WI38 (cell line): ENCODE data around the gene ABR.

Source experiments
- H3K4me3 ChIP-seq: 2 replicates; pipeline ENCODE4 v1.5.1; 2011; ENCODE audit warnings: low read depth, mild to moderate bottlenecking, control low read depth, low read length
- TF ChIP-seq, protein P1 (sequence below): IDR thresholded peaks from 2 replicates; pipeline ENCODE4 v1.5.1; 2012; ENCODE audit warnings: low read depth, mild to moderate bottlenecking, control low read depth, low read length

Gene ABR

DNA sequence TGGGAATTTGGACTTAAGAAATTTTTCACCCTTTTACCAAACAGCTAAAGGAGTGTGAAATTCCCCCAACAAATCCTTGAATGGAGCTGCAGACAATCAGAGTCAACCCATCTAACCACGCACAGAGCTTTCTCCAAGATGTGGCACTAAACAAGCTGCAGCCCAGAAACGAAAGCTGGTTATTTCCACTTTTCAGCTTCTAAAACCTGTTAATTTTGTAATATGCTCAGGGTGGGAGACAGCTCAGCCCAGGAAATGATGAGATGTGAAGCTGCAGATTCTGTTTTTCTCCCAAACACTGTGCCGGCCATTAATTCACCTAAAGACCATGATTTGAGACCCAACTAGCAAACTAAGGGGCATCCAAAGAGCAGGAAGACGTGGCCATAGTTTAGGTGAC is 33.2 kb upstream of the ABR start:
- H3K4me3 ChIP-seq: no peak overlapping the region
- TF ChIP-seq, protein P1, sequence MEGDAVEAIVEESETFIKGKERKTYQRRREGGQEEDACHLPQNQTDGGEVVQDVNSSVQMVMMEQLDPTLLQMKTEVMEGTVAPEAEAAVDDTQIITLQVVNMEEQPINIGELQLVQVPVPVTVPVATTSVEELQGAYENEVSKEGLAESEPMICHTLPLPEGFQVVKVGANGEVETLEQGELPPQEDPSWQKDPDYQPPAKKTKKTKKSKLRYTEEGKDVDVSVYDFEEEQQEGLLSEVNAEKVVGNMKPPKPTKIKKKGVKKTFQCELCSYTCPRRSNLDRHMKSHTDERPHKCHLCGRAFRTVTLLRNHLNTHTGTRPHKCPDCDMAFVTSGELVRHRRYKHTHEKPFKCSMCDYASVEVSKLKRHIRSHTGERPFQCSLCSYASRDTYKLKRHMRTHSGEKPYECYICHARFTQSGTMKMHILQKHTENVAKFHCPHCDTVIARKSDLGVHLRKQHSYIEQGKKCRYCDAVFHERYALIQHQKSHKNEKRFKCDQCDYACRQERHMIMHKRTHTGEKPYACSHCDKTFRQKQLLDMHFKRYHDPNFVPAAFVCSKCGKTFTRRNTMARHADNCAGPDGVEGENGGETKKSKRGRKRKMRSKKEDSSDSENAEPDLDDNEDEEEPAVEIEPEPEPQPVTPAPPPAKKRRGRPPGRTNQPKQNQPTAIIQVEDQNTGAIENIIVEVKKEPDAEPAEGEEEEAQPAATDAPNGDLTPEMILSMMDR: no peak

DNA sequence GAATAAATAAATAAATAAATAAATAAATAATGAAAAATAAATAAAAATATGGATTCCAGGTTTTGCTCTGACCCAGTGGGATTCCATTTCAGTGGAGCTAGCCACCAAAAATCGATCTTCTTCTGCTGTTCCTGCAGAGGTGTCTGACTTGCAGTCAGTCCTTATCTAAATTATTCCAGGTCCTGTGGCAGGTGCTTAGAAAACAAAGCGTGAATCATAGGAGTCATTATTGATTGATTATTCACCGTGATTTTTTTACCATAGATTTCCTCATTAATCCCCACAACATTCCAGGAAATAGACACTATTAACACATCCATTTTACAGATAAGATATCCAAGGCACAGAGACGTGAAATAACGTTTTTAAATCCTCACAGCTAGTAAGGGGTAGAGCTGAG is 31.5 kb upstream of the ABR start:
- TF ChIP-seq, protein P1: no peak
- no peak overlapping the region for H3K4me3 ChIP-seq

DNA sequence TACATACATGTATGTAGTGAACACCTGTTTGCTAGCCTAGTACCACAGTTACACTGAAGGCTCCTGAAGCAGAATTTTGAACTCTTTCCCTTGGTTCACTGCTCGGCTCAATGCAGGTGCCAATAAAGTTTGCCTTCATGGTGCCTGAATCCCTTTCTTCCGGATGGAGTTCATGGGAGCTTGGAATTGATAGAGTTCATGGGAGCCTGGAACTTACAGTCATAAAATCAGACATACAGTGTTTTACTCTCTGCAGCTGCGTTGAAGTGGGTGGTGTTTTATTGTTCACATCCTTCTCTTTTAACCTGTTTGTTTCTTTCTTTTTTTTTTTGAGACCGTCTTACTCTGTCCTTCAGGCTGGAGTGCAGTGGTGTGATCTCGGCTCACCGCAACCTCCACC is 29.2 kb upstream of the ABR start:
- TF ChIP-seq, protein P1: no peak

DNA sequence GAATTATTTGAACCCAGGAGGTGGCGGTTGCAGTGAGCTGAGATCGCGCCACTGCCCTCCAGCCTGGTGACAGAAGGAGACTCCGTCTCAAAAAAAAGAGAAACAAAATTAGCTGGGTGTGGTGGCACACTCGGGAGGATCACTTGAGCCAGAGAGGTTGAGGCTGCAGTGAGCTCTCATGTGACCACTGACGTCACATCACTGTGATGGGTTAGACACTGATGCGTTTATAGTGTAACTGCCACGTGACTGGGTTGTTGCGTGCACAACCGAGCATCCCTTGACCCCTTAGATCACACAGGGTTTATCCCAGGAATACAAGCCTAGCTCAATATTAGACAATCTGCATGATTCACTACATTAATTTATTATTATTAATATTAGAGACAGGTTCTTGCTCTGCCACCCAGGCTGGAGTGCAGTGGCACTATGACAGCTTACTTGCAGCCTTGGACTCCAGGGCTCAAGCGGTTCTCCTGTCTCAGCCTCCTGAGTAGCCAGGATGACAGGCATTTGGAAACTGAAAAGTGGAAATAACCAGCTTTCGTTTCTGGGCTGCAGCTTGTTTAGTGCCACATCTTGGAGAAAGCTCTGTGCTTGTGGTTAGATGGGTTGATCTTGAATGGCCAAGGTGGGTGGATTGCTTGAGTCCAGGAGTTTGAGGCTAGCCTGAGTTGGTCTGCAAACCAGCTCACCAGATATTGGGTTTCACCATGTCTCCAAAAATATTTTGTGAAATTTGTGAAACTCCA is 26.4 kb upstream of the ABR start:
- H3K4me3 ChIP-seq: no peak overlapping the region
- TF ChIP-seq, protein P1: no peak

More for the DNA sequence above, 29.2 kb upstream of the ABR start:
- no peak overlapping the region for H3K4me3 ChIP-seq

DNA sequence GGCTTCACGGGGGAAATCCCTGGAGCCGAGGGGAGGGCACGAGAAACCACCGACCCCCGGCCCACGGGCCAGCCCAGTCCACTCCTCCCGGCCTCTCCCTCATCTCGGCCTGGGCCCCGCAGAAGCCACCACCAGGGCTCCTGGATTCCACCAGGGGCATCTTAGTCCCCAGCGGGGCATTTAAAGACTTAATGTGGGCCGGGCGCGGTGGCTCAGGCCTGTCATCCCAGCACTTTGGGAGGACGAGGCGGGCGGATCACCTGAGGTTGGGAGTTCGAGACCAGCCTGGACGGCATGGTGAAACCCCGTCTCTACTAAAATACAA is 24.1 kb upstream of the ABR start:
- TF ChIP-seq, protein P1: no peak
- H3K4me3 ChIP-seq: peak overlapping the region; percentile 56

DNA sequence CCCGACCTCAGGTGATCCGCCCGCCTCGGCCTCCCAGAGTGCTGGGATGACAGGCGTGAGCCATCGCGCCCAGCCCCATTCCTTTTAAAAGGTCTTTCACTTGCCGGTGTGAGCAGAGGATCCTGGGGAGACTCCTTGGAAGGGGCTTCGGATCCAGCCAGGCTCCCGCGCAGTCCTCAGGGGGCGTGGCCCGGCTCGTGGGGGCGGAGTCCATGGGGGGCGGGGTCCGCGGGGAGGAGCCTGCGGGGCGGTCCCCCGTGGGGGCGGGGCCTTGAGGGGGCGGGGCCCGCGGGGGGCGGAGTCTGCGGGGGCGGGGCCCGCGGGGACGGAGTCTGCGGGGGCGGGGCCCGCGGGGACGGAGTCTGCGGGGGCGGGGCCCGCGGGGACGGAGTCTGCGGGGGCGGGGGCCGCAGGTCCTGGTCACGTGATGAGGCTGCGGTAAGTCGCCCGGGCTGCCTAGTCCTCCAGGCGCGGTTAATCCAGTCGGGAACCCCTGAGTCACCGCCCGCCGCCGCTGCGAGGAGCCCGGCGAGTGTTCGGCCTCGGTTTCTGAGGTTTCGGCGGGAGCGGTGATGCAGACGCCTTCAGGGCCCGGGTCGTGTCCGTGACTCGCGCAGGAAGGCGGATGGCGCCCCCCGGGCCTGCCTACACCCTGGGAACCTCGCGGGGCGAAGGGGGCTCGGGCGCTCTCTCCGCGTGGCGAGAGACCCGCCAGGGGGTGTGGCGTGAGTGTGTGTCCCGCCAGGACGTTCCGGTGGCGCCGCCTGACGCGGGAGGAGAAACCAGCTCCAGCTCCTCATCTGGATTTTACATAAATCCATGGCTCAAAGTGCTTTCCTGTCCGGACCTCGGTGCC is 23.6 kb upstream of the ABR start:
- TF ChIP-seq, protein P1: no peak

DNA sequence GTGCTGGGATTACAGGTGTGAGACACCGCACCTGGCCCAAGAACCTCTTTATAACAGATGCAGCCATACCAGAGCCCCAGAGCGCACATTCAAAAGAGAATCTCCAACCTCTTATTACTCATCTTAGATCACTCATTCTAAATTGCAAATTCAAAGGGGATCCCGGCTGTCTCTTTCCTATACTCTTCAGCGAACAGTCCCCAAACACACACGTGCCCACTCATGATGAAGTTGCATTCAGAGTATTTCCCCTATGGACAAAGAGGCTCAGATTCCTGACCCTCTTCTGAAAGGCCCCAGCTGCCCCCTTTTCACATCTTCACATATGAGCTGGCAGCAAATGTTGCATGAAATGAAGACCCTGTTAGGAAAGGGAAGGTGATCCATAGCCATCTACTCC is 22.5 kb upstream of the ABR start:
- TF ChIP-seq, protein P1: no peak
- no peak overlapping the region for H3K4me3 ChIP-seq

More for the DNA sequence above, 23.6 kb upstream of the ABR start:
- peak overlapping the region; percentile 56 for H3K4me3 ChIP-seq
